HG03097 (cell line): Measurements from ENCODE around the gene TAAR9.

Experiments used
- ATAC-seq: cut with Tn5 transposase; IDR thresholded peaks from one replicate; pipeline ENCODE4 v1.9.1; 2021; ENCODE audit not compliant: unreplicated experiment, low FRiP score

Gene TAAR9

GRCh38 chr6:132584698-132585097 is 46.6 kb downstream of the TAAR9 start:
- no peak for ATAC-seq

DNA sequence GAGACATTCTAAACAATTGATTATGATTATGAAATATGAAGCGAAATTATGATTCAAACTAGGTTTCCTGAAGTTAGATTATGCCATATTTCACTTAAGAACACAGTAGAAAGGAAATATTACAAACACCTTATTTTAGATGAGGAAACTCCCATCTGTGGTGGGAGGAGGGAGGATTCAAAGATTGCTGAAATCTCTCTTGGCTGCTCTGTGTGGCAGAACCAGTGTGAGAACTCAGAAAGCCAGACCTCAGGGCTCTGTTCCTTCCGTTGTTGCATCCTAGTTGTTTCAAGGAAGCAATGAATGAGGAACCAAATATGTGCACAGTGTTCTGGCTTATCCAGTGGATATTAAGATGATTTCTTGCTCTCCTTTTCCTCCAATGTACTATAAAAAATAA is 49.3 kb downstream of the TAAR9 start:
- ATAC-seq = no peak
